GM19467 (cell line): ENCODE results near the gene LRRN3.
A peak's percentile ranks its signal among the peaks of the same experiment; 100 is the strongest.

Experiments
- ATAC-seq: cut with Tn5 transposase; IDR thresholded peaks from one replicate; pipeline ENCODE4 v1.9.1; 2021; ENCODE audit warnings: mild to moderate bottlenecking, moderate library complexity; ENCODE audit not compliant: unreplicated experiment

Gene LRRN3

GRCh38 chr7:111076205-111076604 is 14.7 kb upstream of the LRRN3 start:
- no peak for ATAC-seq

GRCh38 chr7:111077001-111077400 is 13.9 kb upstream of the LRRN3 start:
- no peak for ATAC-seq

GRCh38 chr7:111080495-111081105 is 10.3 kb upstream of the LRRN3 start:
- ATAC-seq, result peak; percentile 25

- no peak for ATAC-seq
Observed at GRCh38 chr7:111081546-111082267, 9.2 kb upstream of the LRRN3 start.

- ATAC-seq, result no peak
Observed at GRCh38 chr7:111082351-111082750, 8.6 kb upstream of the LRRN3 start.

DNA sequence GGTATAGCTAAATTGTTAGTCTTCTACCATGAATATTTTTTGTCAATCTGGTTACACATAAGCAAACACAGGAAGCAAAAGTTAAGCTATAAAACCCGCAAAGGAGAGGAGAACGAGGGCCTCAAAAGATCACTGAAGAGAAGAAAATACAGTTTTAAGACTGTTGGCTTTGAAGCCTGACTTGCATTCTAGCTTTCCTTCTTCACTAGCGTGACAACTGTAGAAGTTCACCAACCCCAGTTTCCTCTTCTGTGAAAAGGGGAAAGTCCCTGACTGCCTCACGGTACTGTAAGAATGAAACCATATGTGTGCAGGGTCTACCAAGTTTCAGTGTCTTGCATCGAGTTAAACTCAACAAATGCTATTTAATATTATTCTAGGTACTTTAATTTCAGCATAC is 7.5 kb upstream of the LRRN3 start:
- ATAC-seq, result peak; percentile 99

- ATAC-seq, result no peak
Observed at GRCh38 chr7:111085356-111085755, 5.6 kb upstream of the LRRN3 start.

- no peak for ATAC-seq
Observed at GRCh38 chr7:111086532-111086931, 4.4 kb upstream of the LRRN3 start.

GRCh38 chr7:111088328-111088727 is 2.6 kb upstream of the LRRN3 start:
- no peak for ATAC-seq

DNA sequence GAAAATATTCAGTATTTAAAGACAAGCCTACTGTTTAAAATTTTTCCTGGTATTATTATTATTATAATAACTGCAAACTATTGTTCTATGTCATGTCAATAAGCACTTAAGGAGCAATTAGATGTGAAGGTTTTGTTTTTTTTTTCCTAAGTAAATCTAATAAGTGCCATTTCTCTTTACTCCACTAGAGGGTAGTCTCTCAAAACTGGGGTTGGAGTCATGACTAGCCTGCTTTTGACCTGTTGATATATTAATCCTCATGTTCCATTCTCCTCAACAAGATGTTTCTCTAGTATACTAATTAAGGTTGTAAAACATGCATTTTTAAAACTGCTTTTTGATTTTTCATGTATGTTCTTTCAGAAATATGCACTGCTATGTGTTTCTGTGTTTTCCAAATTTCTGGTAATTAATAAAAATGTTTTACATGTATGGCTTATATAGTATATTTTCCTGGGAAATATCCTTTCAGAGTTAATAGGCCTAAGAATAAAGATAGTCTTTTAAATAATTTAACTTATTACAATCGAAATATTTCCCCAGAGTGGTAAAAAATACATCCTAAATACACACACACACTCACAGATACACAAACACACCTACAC is 1.0 kb upstream of the LRRN3 start:
- no peak for ATAC-seq

- ATAC-seq, result no peak
Observed at GRCh38 chr7:111091593-111092358, 849 bp downstream of the LRRN3 start.

DNA sequence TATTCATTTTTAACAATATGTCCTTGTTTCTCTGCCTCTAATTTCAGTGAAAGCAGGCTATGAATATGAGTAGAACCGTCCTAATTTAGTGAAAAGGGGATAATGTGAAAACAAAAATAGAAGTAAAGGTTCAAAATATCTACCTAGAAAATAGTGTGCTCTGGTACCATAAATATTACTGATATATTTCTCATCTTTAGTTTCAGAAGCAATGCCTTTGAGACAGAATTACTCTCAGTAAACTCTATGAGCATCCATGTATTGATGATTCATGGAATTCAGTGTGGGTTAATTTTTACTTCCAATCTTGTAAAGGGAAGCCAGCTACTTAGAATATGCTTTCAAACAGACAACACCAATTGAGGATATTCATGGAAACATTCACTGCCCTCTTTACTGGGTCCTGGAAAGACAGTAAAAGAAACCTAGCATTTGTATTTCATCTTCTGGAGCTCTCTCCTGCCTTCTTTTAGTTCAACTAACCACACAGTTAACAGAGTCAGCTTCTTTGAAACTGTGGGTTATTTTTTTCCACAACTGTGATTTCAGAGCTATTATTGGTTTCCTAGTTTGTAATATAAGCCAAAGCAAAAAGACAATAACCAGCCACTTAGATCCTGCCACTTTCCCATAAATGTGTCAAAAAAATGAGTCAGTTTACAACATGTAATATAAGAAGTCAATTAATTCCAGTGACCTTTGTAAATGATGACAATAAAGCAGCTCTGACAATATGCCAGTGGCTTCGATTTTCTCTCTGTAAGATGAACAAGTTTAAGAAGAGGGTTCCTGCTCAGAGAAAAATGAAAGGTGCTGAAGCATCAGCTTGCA is 1.7 kb downstream of the LRRN3 start:
- ATAC-seq, result no peak

GRCh38 chr7:111093496-111093895 is 2.6 kb downstream of the LRRN3 start:
- no peak for ATAC-seq

DNA sequence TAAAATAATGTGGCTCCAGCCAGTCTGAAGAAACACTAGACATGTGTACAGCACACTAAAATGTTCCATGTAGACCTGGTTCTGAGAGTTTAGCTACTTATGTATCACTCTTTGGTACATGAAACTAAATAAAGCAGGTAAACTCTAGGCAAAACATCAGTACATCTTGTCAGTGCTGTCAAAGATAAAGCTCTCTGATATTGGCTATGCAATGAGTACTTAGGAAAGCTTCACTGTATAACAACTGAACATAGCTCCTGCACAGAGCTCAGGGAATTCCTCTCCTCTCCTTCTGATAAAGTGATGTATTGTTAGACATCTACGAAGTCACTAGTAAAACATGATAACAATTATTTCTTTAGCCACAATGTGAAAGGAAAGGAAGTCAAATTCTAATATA is 3.5 kb downstream of the LRRN3 start:
- ATAC-seq, result no peak

- ATAC-seq, result no peak
Observed at GRCh38 chr7:111096997-111097396, 6.1 kb downstream of the LRRN3 start.

GRCh38 chr7:111098011-111098925 is 7.3 kb downstream of the LRRN3 start:
- peak; percentile 81 for ATAC-seq

GRCh38 chr7:111098926-111099250 is 8.0 kb downstream of the LRRN3 start:
- ATAC-seq, result no peak

- no peak for ATAC-seq
Observed at GRCh38 chr7:111101856-111102646, 11.1 kb downstream of the LRRN3 start.

DNA sequence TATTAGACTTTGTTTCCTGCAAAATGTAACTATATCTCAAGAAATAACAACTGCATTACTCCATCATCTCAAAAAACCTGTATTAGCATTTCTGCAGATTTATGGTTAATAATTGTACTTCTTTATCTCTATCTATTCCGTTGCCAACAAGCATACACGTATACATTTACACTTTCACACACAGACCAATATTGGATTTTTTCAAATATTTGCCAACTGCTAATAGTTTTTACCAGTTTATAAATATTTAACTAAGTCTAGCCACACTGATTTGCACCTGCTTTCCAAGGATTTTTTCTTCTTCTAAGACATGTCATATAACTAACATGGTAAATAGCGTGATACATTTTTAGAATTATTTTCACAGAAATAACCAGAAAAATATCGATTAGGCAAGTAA is 12.2 kb downstream of the LRRN3 start:
- no peak for ATAC-seq
